NAMALWA (cell line): ENCODE results near the gene ASZ1.

Experiments used
- DNase-seq: peaks from one replicate; pipeline ENCODE4 v3.0.0-alpha.2; 2015; ENCODE audit warnings: low spot score

The ASZ1 gene

DNA sequence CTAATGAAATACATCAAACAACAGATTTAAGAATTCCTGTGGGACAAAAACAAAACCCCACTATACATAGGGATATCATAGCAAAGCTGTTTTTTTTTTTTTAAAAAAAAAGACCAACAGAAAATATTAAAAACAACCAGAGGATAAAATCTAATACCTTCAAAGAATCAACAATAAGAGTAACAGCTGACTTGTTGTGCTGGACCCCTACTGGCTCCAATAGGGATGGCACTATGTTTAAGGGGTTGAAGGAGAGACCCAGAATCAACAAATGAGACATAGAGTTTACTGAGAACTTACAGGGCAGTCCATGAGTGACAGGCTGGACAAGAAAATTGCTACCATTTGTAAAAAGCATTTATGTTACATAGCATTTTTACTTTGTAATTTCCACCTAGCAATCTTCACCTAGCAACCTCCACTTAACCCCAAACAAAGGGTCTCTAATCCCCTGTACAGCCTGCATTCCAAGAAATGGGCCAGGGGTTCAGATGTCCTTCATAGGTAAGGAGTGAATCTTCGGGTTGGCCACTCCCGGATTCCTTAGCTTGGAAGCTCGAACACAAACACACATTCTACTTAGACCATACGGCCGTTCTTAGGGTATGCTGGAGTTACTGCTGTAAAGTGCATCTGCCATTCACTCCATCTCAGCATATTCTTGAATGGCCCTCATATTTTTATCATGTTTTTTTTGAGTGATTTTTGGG is 25.8 kb downstream of the ASZ1 start:
- DNase-seq = peak; percentile 50

DNA sequence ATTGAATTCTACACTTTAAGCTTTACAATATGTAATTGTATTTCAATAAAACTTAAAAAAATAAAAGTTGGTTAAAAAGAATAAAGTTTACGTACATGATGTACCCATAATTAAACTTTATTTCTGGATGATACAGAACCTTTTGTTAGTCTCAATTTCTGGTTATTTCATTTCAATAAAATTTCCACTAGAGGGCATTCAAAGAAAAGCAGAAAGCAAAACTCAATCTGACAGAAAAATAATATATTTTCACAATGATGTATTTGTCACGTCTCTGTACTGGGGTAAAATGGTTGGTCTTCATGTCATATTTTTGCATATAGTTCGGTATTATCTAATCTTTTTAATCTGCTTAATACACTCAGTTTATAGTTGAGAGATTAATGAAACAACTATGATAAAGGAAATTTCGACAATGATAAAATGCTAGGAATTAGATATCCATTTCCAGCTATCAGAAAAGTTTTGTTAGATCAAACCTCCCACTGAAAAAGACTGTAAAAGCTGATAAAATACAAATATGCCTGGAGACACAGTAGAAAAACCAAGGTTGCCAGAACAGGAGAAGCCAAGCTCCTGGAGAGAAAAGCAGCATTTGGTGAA is 27.4 kb downstream of the ASZ1 start:
- peak; percentile 28 for DNase-seq

GRCh38 chr7:117395743-117396142 is 31.6 kb downstream of the ASZ1 start:
- no peak for DNase-seq

DNA sequence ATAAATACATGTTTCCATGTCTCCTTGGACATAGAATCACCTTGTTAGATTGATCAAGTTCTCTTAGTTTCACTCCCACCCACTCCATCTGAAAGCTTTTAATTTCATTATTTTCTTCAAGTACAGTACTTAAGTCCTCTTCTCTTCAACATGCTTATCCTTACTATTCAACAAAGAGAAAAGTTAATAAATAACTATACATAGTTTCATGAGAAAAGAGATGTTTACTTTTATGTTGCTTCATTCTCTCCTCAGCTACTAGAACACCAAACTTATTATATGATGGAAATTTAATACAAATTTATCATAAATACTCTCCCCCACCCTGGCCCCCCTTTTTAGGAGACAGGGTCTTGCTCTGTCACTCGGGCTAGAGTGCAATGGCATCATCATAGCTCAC is 33.5 kb downstream of the ASZ1 start:
- no peak for DNase-seq

GRCh38 chr7:117389871-117390270 is 37.4 kb downstream of the ASZ1 start:
- no peak for DNase-seq

DNA sequence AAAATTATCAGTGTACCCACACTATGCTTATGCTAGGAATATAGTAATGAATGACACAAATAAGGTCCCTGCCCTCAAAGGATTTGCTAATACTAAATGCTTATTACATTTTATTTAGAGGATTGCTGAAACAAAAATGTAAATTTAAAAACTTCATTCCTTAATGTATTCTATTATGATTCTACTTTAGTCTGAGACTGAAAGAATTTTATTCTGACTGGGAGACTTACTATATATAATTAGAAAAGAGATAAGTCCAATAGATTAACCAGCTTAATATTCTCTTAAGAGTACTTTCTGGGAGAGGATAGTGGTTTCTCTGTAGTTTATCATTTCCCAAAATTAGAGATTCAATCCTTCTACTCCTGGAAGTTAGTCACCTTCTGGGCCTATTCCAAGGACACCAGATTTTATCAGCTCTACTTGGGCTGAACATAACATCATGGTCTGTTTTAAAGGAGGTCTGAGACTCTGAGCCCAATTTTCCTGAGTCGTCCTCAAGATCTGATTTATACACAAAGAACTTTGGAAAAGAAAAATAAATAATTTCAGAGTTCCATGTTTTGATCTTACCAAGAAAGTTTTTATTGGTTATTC is 41.1 kb downstream of the ASZ1 start:
- no peak for DNase-seq

- DNase-seq = peak; percentile 57
Observed at GRCh38 chr7:117385363-117386109, 41.8 kb downstream of the ASZ1 start.

DNA sequence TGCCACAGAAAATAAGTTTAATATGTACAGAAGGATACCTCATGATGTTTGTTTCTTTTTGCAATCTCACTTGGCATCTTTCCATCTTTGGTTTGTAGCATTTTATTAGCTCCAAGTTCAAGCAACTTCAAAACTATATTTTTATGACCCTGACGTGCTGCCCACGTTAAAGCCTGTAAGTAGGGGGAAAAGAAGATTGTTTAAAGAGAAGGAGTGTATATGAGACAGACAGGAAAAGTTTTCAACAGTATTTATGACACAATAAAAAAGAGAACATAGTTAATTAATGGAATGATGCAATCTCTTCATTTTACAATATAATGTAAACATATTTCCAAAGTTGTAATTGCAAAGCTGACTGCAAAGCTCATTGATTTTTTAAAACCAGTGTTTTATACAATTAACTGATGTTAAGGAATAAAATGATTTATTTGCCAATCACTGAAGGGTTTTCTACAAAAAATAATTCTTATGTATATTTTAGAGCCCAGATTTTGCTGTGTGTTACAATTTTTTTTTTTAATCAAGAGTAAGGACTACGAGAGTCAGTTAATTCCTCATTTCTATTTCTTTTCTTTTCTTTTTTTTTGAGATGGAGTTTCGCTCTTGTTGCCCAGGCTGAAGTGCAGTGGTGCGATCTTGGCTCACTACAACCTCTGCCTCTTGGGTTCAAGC is 42.5 kb downstream of the ASZ1 start:
- no peak for DNase-seq

- DNase-seq = no peak
Observed at GRCh38 chr7:117383483-117384189, 43.7 kb downstream of the ASZ1 start.

DNA sequence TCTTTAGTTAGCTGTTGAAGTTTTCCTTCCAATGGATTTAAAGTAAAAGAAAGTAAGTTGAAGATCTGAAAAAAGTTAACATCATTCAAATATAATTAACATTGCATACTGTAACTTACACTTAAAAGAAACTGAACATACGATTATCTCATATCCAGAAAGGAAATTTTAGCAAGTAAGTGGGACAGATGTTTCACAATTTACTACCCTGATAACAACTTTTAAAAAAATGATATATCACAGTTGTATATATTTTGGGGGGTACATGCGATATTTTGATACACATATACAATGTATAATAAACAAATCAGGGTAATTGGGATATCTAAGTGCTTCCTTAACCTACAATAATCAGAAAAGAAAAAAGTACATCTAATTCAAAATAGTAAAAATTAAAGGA is 44.2 kb downstream of the ASZ1 start:
- no peak for DNase-seq

GRCh38 chr7:117381362-117381761 is 45.9 kb downstream of the ASZ1 start:
- DNase-seq = no peak

GRCh38 chr7:117375380-117375779 is 51.9 kb downstream of the ASZ1 start:
- DNase-seq = no peak

DNA sequence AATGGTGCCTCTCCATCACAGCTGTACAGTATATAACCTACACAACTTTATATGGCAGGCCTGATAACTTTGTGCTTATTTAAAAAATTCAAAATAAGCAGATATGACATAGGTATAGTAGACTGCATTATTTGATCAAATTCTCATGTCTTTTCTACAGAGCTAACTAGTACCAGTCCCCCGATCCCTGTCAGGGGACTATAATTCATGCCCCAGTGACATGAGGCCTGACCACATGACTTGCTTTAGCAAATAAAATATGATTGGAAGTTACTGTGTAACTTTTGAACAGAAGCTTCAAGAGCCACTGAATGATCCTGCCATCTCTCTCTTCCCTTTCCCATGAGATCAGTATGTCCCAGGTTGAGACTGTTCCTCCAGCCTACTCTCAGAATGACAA is 55.2 kb downstream of the ASZ1 start:
- DNase-seq = no peak

GRCh38 chr7:117364339-117365080 is 62.8 kb downstream of the ASZ1 start:
- no peak for DNase-seq

DNA sequence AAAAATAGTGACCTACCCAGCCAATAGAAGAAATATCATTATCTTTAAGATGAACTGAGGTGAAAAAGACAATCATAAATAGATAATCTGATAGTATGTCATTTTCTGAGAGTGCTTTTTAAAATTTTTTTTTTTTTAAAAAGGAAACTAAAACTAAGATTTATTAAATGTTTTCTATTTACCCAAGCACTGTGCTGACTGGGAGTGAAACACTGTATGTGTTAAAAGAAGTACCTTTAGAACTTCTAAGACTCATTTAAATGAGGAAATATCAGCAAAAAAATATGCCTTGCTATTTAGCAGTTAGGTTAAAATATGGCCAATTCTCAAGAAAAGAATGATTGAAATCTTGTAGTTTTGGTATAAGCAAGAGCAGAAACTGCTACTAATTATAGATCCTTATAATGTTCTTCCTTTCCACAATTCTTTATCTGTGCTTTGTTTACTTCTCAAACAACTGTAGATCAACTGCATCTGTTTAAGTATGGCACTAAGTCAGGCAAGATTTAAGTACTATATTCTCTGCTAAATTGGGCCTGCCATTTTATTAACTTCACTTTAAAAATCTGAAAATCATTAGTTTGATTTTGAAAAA is 64.9 kb downstream of the ASZ1 start:
- no peak for DNase-seq

- no peak for DNase-seq
Observed at GRCh38 chr7:117350027-117350426, 77.3 kb downstream of the ASZ1 start.

DNA sequence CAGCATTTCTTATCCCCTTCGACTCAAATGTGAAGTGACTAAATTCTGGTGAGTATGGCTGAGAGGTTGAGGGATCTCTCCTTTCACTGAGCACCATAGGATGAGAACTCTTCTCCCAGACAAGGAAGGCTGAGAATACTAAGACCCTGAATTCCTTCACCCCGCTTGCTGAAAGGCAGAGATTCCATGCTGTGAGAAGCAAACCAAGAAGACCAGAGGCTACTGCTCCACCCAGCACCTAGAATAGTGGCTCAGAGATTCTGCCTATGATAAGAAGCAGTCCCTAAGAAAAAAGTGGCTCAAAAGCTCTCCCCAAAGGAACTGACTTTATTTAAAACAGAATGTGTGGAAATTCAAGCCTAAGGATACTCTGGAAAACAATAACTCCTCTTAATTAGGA is 77.7 kb downstream of the ASZ1 start:
- no peak for DNase-seq

GRCh38 chr7:117347962-117348672 is 79.2 kb downstream of the ASZ1 start:
- DNase-seq = no peak

- no peak for DNase-seq
Observed at GRCh38 chr7:117347480-117347879, 79.8 kb downstream of the ASZ1 start.

- no peak for DNase-seq
Observed at GRCh38 chr7:117346161-117346560, 81.1 kb downstream of the ASZ1 start.
